Measurements from ENCODE around the gene CORO2A.

GRCh38 chr9:98182069-98182820 lies 10.2 kb downstream of the CORO2A start:
- no peak for TF ChIP-seq POLR2A (IDR thresholded peaks at IDR 0.05)
- no peak for TF ChIP-seq CTCF (IDR thresholded peaks at IDR 0.05)
